Muscle of arm (tissue), 12 donors: ENCODE data around the gene VIT. TPM values are rescaled to one million over a fixed set of nuclear protein-coding genes. Genes with fewer than 3 reads are reported as not detected.
"Not testable (repeated sequence)": the region's sequence is repeated elsewhere in the genome, so short reads cannot be mapped to it uniquely, and the experiment has no call there.

Source experiments
- DNase-seq: peaks from one replicate; pipeline ENCODE4 v3.0.0-alpha.2; 2013
- polyA plus RNA-seq, 12 donors: library from polyadenylated mRNA; unstranded; fragments of 120-200 nt; gene quantifications; one replicate each; pipeline ENCODE4 v1.2.1, GENCODE V29; 2013; ENCODE audit not compliant: insufficient read length in 12 of 12

VIT gene
- polyA plus RNA-seq, 12 donors: 2.8 to 4.6 (median 3.5) TPM; not detected in 2

- no peak for DNase-seq
These were observed 106.4 kb downstream of the VIT start for GRCh38 chr2:36802952-36803351.

- no peak for DNase-seq
These were observed 109.2 kb downstream of the VIT start for GRCh38 chr2:36805635-36806224.

- DNase-seq: no peak
These were observed 110.8 kb downstream of the VIT start for GRCh38 chr2:36807223-36807886.

- DNase-seq: no peak
These were observed 112.0 kb downstream of the VIT start for GRCh38 chr2:36808386-36809068.

- no peak for DNase-seq
These were observed 112.5 kb downstream of the VIT start for GRCh38 chr2:36809069-36809445.

- DNase-seq: no peak
These were observed 114.6 kb downstream of the VIT start for GRCh38 chr2:36811071-36811470.

- DNase-seq: no peak
These were observed 115.7 kb downstream of the VIT start for GRCh38 chr2:36812196-36812595.

- no peak for DNase-seq
These were observed 122.0 kb downstream of the VIT start for GRCh38 chr2:36818542-36818941.

- no peak for DNase-seq
These were observed 122.7 kb downstream of the VIT start for GRCh38 chr2:36819095-36819711.

- no peak for DNase-seq
These were observed 124.6 kb downstream of the VIT start for GRCh38 chr2:36820942-36821605.

GRCh38 chr2:36823862-36824261 lies 127.4 kb downstream of the VIT start:
- no peak for DNase-seq

- no peak for DNase-seq
These were observed 127.8 kb downstream of the VIT start for GRCh38 chr2:36824273-36824672.

GRCh38 chr2:36824683-36825082 lies 128.2 kb downstream of the VIT start:
- not testable (repeated sequence) for DNase-seq

- DNase-seq: no peak
These were observed 134.7 kb downstream of the VIT start for GRCh38 chr2:36831185-36831584.

GRCh38 chr2:36834203-36834602 lies 137.7 kb downstream of the VIT start:
- no peak for DNase-seq

- no peak for DNase-seq
These were observed 138.4 kb downstream of the VIT start for GRCh38 chr2:36834731-36835524.

GRCh38 chr2:36839976-36840617 lies 143.6 kb downstream of the VIT start:
- no peak for DNase-seq

- no peak for DNase-seq
These were observed 147.3 kb downstream of the VIT start for GRCh38 chr2:36843838-36844237.

- DNase-seq: no peak
These were observed 152.8 kb downstream of the VIT start for GRCh38 chr2:36849265-36849664.

GRCh38 chr2:36854241-36854640 lies 157.7 kb downstream of the VIT start:
- DNase-seq: no peak

GRCh38 chr2:36855429-36855828 lies 158.9 kb downstream of the VIT start:
- DNase-seq: no peak
